Upper lobe of left lung (tissue), 6 donors: ENCODE data around the gene SREBF1. TPM values are rescaled to one million over a fixed set of nuclear protein-coding genes. Genes with fewer than 3 reads are reported as not detected.

Source experiments
- ATAC-seq, 2 donors: fragments of 200-7000 bp; cut with Tn5 transposase; one replicate each; pipeline ENCODE4 v1.9.1; 2022; ENCODE audit warnings: mild to moderate bottlenecking in 2 of 2, moderate library complexity in 2 of 2; ENCODE audit not compliant: low FRiP score in 2 of 2
- DNase-seq, 2 donors: peaks; one replicate each; pipeline ENCODE4 v3.0.0-alpha.2; 2019 to 2020
- H3K27ac ChIP-seq, 4 donors: fragments of 200-600 bp; sonication (generic); one replicate each; pipeline ENCODE4 v1.5.1; 2016 to 2019
- H3K27me3 ChIP-seq, 4 donors: fragments of 200-600 bp; sonication (generic); one replicate each; pipeline ENCODE4 v1.5.1; 2017 to 2019
- H3K36me3 ChIP-seq, 4 donors: fragments of 200-600 bp; sonication (generic); one replicate each; pipeline ENCODE4 v1.5.1; 2016 to 2019
- H3K4me1 ChIP-seq, 4 donors: fragments of 200-600 bp; sonication (generic); one replicate each; pipeline ENCODE4 v1.5.1; 2018 to 2019
- H3K4me3 ChIP-seq, 4 donors: fragments of 200-600 bp; sonication (generic); one replicate each; pipeline ENCODE4 v1.5.1; 2017 to 2019; ENCODE audit warnings: mild to moderate bottlenecking in 2 of 4, moderate library complexity in 1 of 4
- H3K9me3 ChIP-seq, 4 donors: fragments of 200-600 bp; sonication (generic); one replicate each; pipeline ENCODE4 v1.5.1; 2018 to 2019
- EP300 ChIP-seq, 4 donors: sonication (generic); formaldehyde crosslinking; IDR thresholded peaks; one replicate each; pipeline ENCODE4 v1.5.1; 2017; ENCODE audit warnings: antibody characterized with exemption in 4 of 4, control low read depth in 2 of 4
- POLR2A ChIP-seq, 4 donors: fragments of 450-650 bp; IDR thresholded peaks; one replicate each; pipeline ENCODE4 v1.5.1; 2016 to 2017; ENCODE audit warnings: antibody characterized with exemption in 4 of 4, mild to moderate bottlenecking in 2 of 4
- POLR2AphosphoS5 ChIP-seq, 2 donors: sonication (generic); formaldehyde crosslinking; IDR thresholded peaks; one replicate each; pipeline ENCODE4 v1.5.1; 2017; ENCODE audit warnings: antibody characterized with exemption in 2 of 2
- WGBS, 2 donors: methylation state at CpG; one replicate each; pipeline ENCODE4 v1.1.5; 2017 to 2018; 5-methylcytosine and 5-hydroxymethylcytosine counted together
- total RNA-seq, 6 donors: library from RNA; depleted of rRNA in 4 of 6; stranded (reverse); fragments of >200 nt in 4 of 6; gene quantifications; one replicate each; pipeline versions ENCODE4 v1.1.0 to v1.2.1, GENCODE V29; 2016 to 2021
- TF ChIP-seq, protein P1 (sequence below), 6 experiments: fragments of 450-650 bp in 4 of 6; fragments of 200-600 bp in 2 of 6; sonication (generic) in 2 of 6; IDR thresholded peaks; one replicate each; pipeline ENCODE4 v1.5.1; 2016 to 2019; ENCODE audit warnings: antibody characterized with exemption in 6 of 6
- donor health status: DM: no; HTN: no; CAD: no; lungs with moderate emphysema.
- donor health status: DM: no; HTN: yes; CAD: no; lungs with severe emphysema.

SREBF1 gene
- total RNA-seq, 6 donors from 2014 or later, result 64.2 to 579 (median 123) TPM

DNA sequence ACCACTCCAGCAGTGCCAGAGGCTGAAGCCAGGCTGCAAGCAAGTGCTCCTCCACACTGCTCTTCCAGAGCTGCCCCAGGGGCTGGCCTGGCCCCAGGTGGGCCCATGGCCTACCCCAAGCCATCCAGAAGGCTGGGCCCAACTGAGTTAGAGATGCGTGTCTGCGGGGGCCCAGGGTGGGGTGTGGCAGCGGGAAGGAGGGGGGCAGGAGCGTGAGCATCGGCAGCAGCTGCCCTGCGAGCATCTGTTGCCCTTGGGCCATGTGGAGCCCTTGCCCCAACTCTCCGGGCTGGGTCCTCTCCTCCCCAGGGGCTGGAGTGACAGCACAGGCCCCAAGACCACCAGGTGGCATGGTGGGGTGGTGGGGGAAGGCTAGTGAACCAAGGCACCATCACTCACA, 7.3 kb upstream of the SREBF1 start:
- peaks cover 41 to 71% (median 56%) of the 10 kb centered on the region in 4 donors for H3K4me1 ChIP-seq
- DNase-seq, result peak in 1 of 2 donors; percentile 63
- 90 to 100% methylated on average over 1 to 4 of the region's 7 CpGs for WGBS, 2 donors

DNA sequence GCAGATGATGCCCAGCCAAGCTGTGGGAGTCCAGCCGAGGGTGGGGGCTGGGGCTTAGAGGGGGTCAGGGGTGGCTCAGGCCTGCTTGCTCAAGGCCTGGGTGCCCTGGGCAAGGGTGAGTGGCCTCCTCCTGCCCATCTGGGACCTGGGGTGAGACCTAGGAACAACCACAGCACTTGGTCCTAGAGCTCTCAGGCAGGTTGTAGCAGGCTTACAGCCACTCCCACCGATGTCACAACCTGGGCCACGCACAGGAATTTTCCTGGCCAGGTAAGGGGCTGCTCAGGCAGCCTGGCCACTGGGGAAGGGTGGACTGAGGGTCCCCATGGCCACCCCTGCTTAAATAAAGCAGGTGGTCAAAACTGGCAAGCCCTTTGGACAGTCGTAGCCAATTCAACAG, 6.3 kb upstream of the SREBF1 start:
- Histone ChIP-seq H3K27me3 (no peaks in the 10 kb centered on the region), H3K4me3 (no peak overlapping the region), H3K4me1 (peaks cover 41 to 71% (median 56%) of the 10 kb centered on the region in 4 donors), H3K27ac (peak overlapping the region; percentile 97 to 99 (median 99)), H3K36me3 (peaks cover 0 to 17% (median 9%) of the 10 kb centered on the region in 4 donors), H3K9me3 (no peaks in the 10 kb centered on the region)
- TF ChIP-seq POLR2AphosphoS5 (IDR thresholded peaks at IDR 0.05) (no peak), EP300 (IDR thresholded peaks at IDR 0.05) (peak in 1 of 4 donors; percentile 49)
- TF ChIP-seq, protein P1, sequence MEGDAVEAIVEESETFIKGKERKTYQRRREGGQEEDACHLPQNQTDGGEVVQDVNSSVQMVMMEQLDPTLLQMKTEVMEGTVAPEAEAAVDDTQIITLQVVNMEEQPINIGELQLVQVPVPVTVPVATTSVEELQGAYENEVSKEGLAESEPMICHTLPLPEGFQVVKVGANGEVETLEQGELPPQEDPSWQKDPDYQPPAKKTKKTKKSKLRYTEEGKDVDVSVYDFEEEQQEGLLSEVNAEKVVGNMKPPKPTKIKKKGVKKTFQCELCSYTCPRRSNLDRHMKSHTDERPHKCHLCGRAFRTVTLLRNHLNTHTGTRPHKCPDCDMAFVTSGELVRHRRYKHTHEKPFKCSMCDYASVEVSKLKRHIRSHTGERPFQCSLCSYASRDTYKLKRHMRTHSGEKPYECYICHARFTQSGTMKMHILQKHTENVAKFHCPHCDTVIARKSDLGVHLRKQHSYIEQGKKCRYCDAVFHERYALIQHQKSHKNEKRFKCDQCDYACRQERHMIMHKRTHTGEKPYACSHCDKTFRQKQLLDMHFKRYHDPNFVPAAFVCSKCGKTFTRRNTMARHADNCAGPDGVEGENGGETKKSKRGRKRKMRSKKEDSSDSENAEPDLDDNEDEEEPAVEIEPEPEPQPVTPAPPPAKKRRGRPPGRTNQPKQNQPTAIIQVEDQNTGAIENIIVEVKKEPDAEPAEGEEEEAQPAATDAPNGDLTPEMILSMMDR (IDR thresholded peaks at IDR 0.05), result no peak
- ATAC-seq (no peak), DNase-seq (peak in 1 of 2 donors; percentile 82)
- WGBS, 2 donors, result 53 to 64% methylated on average over 3 to 4 of the region's 4 CpGs

More for the DNA sequence above, 7.3 kb upstream of the SREBF1 start:
- no peak overlapping the region for H3K4me3 ChIP-seq
- H3K27ac ChIP-seq, result peak overlapping the region in 2 of 4 donors; percentile 99
- H3K36me3 ChIP-seq, result peaks cover 0 to 17% (median 9%) of the 10 kb centered on the region in 4 donors
- H3K27me3 ChIP-seq, result no peaks in the 10 kb centered on the region
- no peak for ATAC-seq
- H3K9me3 ChIP-seq, result no peaks in the 10 kb centered on the region
- TF ChIP-seq, protein P1 (IDR thresholded peaks at IDR 0.05), result no peak
- TF ChIP-seq POLR2AphosphoS5 (IDR thresholded peaks at IDR 0.05) (no peak), EP300 (IDR thresholded peaks at IDR 0.05) (no peak), POLR2A (IDR thresholded peaks at IDR 0.05) (no peak)

DNA sequence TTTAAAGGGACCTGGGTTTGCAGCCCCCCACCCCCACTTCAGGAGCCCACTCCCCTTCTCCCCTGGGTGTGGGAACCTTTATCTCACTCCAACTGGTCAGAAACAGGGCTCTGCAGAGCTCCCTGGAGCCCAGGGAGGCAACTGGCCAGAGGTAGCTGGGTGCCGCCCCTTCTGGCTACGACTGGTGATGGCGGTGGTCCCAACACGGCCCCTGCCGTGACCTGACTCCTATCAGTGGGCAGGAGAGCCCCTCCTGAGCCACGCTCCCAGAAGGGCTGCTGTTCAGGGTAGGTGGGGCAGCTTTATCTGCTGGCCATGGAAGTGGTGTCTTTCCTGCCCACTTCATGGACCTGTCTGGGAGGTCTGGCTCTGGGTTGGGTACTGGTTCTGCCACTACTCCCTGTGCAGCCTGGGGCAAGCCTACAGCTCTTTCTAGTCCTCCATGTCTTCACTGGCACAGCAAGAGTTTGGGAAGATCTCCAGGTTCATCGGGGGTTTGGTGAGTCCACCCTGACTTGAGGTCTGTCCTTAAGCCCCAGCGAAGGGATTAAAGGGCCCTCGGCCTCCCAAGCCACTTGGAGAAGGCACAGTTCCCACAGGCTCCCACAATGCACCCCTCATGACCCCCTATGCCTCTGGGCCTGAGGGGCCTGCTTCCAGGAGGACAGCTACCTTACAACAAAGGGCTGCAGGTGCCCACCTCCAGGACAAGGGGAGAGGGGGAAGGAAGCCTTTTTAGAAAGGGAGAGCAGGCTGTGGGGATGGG, 5.5 kb upstream of the SREBF1 start:
- Histone ChIP-seq H3K4me1 (peaks cover 46 to 73% (median 61%) of the 10 kb centered on the region in 4 donors), H3K27me3 (no peaks in the 10 kb centered on the region), H3K9me3 (no peaks in the 10 kb centered on the region), H3K4me3 (no peak overlapping the region), H3K27ac (peak overlapping the region; percentile 97 to 99 (median 99)), H3K36me3 (peaks cover 0 to 17% (median 8%) of the 10 kb centered on the region in 4 donors)
- no peak for ATAC-seq
- peak in 1 of 2 donors; percentile 47 for DNase-seq
- 60 to 61% methylated on average over 1 to 9 of the region's 9 CpGs for WGBS, 2 donors
- TF ChIP-seq POLR2AphosphoS5 (IDR thresholded peaks at IDR 0.05) (no peak), EP300 (IDR thresholded peaks at IDR 0.05) (no peak), POLR2A (IDR thresholded peaks at IDR 0.05) (no peak)
- TF ChIP-seq, protein P1 (IDR thresholded peaks at IDR 0.05), result no peak

DNA sequence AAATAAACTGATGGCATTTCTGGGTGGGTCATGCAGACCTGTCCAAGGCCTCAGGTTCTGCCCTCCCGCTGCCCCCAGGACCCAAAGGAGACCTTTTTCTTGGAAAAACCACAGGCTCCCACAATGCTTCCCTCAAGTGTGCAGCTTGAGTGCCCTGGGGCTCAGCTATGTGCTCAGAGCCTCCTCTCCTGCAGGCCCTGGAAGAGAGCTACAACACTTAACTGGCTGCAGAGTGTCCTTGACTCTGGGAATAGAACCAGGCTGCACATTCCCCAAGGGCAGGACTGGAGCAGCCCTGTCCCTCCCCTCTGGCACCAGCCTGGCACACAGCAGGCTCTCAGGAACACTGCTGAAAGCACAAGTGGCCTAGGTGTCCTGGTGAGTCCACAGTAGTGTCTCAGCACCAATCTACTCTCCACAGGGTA, 4.8 kb upstream of the SREBF1 start:
- H3K9me3 ChIP-seq, result no peaks in the 10 kb centered on the region
- DNase-seq (peak in 1 of 2 donors; percentile 93), ATAC-seq (peak in 1 of 2 donors; percentile 77)
- 70% methylated on average over 1 of the region's 1 CpG; no CpG with 5 or more reads in 1 of the 2 donors for WGBS, 2 donors
- H3K36me3 ChIP-seq, result peaks cover 0 to 10% (median 3%) of the 10 kb centered on the region in 4 donors
- H3K4me1 ChIP-seq, result peaks cover 50 to 79% (median 65%) of the 10 kb centered on the region in 4 donors
- peak overlapping the region; percentile 97 to 99 (median 99) for H3K27ac ChIP-seq
- no peaks in the 10 kb centered on the region for H3K27me3 ChIP-seq
- no peak overlapping the region for H3K4me3 ChIP-seq
- TF ChIP-seq EP300 (IDR thresholded peaks at IDR 0.05) (peak in 2 of 4 donors; percentile 36 to 85), POLR2AphosphoS5 (IDR thresholded peaks at IDR 0.05) (peak; percentile 54 to 70), POLR2A (IDR thresholded peaks at IDR 0.05) (peak in 1 of 4 donors; percentile 31)
- TF ChIP-seq, protein P1 (IDR thresholded peaks at IDR 0.05), result no peak
